ENCODE results near the gene SMYD3. TPM values are rescaled to one million over a fixed set of nuclear protein-coding genes. Genes with fewer than 3 reads are reported as not detected.

The SMYD3 gene
- total and polyA plus RNA-seq, 9 of the 15 experiments (the other 6 are each of a cell fraction or from before 2014, with no cell fraction given) = 128 to 440 (median 197) TPM

- ATAC-seq = no peak
- H3K4me3 ChIP-seq = no peak overlapping the region
- CTCF ChIA-PET (ENCODE audit: low intra/inter-chr PET ratio) = no interaction called here
Measured at GRCh38 chr1:246381452-246381851, 125.6 kb downstream of the SMYD3 start.

More at GRCh38 chr1:246381452-246381851, 125.6 kb downstream of the SMYD3 start:
- in situ Hi-C loops (cut with MboI) = no loop called here
- TF ChIP-seq RBM25 (IDR thresholded peaks at IDR 0.05; ENCODE audit: low read depth, low read length, severe bottlenecking) (no peak), THRAP3 (IDR thresholded peaks at IDR 0.05; ENCODE audit: borderline replicate concordance) (no peak), ZNF23 (CRISPR knock-in tag; IDR thresholded peaks at IDR 0.05) (no peak), CSDE1 (IDR thresholded peaks at IDR 0.05) (no peak), ZNF778 (CRISPR knock-in tag; IDR thresholded peaks at IDR 0.05) (no peak), HMGXB4 (CRISPR knock-in tag; IDR thresholded peaks at IDR 0.05) (no peak)
- no TSS peak for BruUV-seq (replicated peaks)
- POLR2A ChIA-PET = interaction anchor here (0.8 to 1.1 kb wide), 2 partner anchors 21 to 26 kb away, joined by 3 to 4 read pairs; no protein-coding TSS in a partner anchor
- WGBS (ENCODE audit: insufficient coverage, low coverage, missing lambda C conversion rate) = 74% methylated on average over 5 of the region's 5 CpGs
- H3K4me2 ChIP-seq (ENCODE audit: insufficient read depth, low read length) = no peak overlapping the region
- FAIRE-seq = no peak
- no peak overlapping the region for H2AFZ ChIP-seq (ENCODE audit: low read depth, low read length)
- H3K9me1 ChIP-seq (ENCODE audit: control insufficient read depth, insufficient read depth, low read length) = no peaks in the 10 kb centered on the region
- DNase-seq (ENCODE audit: extremely low read depth in 1 of 4, low spot score in 3 of 4) = no peak
- H3K4me1 ChIP-seq (replicated peaks in 1 of 2; ENCODE audit: control insufficient read depth in 2 of 2, insufficient read depth in 2 of 2, low read length in 2 of 2) = peaks cover 0 to 6% of the 10 kb centered on the region in 2 experiments; a peak in 1 of 5 replicates
- H3K27me3 ChIP-seq (ENCODE audit: control insufficient read depth in 2 of 2, insufficient read depth in 2 of 2, low read length in 2 of 2) = no peaks in the 10 kb centered on the region
- no peaks in the 10 kb centered on the region for H3K9me3 ChIP-seq (replicated peaks; ENCODE audit: control insufficient read depth, insufficient read depth, low read depth, low read length)
- intact Hi-C loops (cut with micrococcal nuclease) = no loop called here
- H3K36me3 ChIP-seq (ENCODE audit: control insufficient read depth, insufficient read depth, low read length) = no peaks in the 10 kb centered on the region
- no peak overlapping the region for H3K9ac ChIP-seq (ENCODE audit: insufficient read depth in 1 of 2, low read depth in 2 of 2, low read length in 2 of 2)
- H4K20me1 ChIP-seq (replicated peaks; ENCODE audit: control insufficient read depth, insufficient read depth, low read length) = no peaks in the 10 kb centered on the region; the same call in 1 of the 2 replicates
- H3K79me2 ChIP-seq (ENCODE audit: control insufficient read depth, insufficient read depth, low read length) = no peaks in the 10 kb centered on the region
- no peak overlapping the region for H3K27ac ChIP-seq (ENCODE audit: extremely low read depth, low read depth, low read length)

Measured in K562 (cell line).